NT2/D1 (cell line): Measurements from ENCODE around the gene INS.

Experiments used
- SUZ12 ChIP-seq: IDR thresholded peaks from 2 replicates; pipeline ENCODE4 v1.6.1; 2011; ENCODE audit not compliant: insufficient read length, insufficient read depth; ENCODE audit errors: extremely low read depth
- YY1 ChIP-seq: IDR thresholded peaks from 2 replicates; pipeline ENCODE4 v1.6.1; 2011; ENCODE audit not compliant: insufficient read length, insufficient read depth

- TF ChIP-seq YY1 (no peak), SUZ12 (no peak)
Measured at GRCh38 chr11:2139621-2140337, 21.2 kb downstream of the INS start.
